ENCODE results near the gene ZDHHC14.

The ZDHHC14 gene

GRCh38 chr6:157631838-157632614 is 251.0 kb downstream of the ZDHHC14 start:
- DNase-seq = no peak

GRCh38 chr6:157632821-157633220 is 251.8 kb downstream of the ZDHHC14 start:
- DNase-seq = no peak

- no peak for DNase-seq
Observed at GRCh38 chr6:157634546-157634945, 253.6 kb downstream of the ZDHHC14 start.

GRCh38 chr6:157635388-157636244 is 254.6 kb downstream of the ZDHHC14 start:
- no peak for DNase-seq

- DNase-seq = no peak
Observed at GRCh38 chr6:157637516-157637915, 256.5 kb downstream of the ZDHHC14 start.

GRCh38 chr6:157637941-157638662 is 257.1 kb downstream of the ZDHHC14 start:
- no peak for DNase-seq

GRCh38 chr6:157638779-157639178 is 257.8 kb downstream of the ZDHHC14 start:
- no peak for DNase-seq

- no peak for DNase-seq
Observed at GRCh38 chr6:157640746-157641451, 259.9 kb downstream of the ZDHHC14 start.

GRCh38 chr6:157641837-157642236 is 260.8 kb downstream of the ZDHHC14 start:
- no peak for DNase-seq

GRCh38 chr6:157642736-157643135 is 261.7 kb downstream of the ZDHHC14 start:
- DNase-seq = no peak

- no peak for DNase-seq
Observed at GRCh38 chr6:157644043-157644810, 263.2 kb downstream of the ZDHHC14 start.

- no peak for DNase-seq
Observed at GRCh38 chr6:157645201-157645795, 264.3 kb downstream of the ZDHHC14 start.

GRCh38 chr6:157646012-157646411 is 265.0 kb downstream of the ZDHHC14 start:
- DNase-seq = no peak

GRCh38 chr6:157647261-157647915 is 266.4 kb downstream of the ZDHHC14 start:
- no peak for DNase-seq

- no peak for DNase-seq
Observed at GRCh38 chr6:157648561-157648960, 267.6 kb downstream of the ZDHHC14 start.

- no peak for DNase-seq
Observed at GRCh38 chr6:157649311-157650260, 268.6 kb downstream of the ZDHHC14 start.

GRCh38 chr6:157650261-157650640 is 269.3 kb downstream of the ZDHHC14 start:
- DNase-seq = no peak

GRCh38 chr6:157650801-157651200 is 269.8 kb downstream of the ZDHHC14 start:
- no peak for DNase-seq

- DNase-seq = no peak
Observed at GRCh38 chr6:157651731-157652490, 270.9 kb downstream of the ZDHHC14 start.

Data from activated gamma-delta T cell (primary cell).